HEK293 (cell line): ENCODE results near the gene FCHO1.

Source experiments
- CTCF ChIA-PET: fragments of 350-600 bp; formaldehyde crosslinking; extraction: SDS; loops from one replicate; lab custom pipeline; 2021; ENCODE audit warnings: antibody characterized with exemption; lab: Yijun Ruan, JAX
- POLR2A ChIA-PET: fragments of 300-600 bp; formaldehyde crosslinking; extraction: SDS; loops from one replicate; lab custom pipeline; 2020; ENCODE audit warnings: antibody characterized with exemption, inconsistent platforms; lab: Yijun Ruan, JAX
- H3K27ac ChIP-seq: fragments of 200-500 bp; sonication (Bioruptor generic); 2 replicates; pipeline ENCODE4 v1.5.1; 2014; ENCODE audit warnings: low read depth, low read length, control low read depth, inconsistent platforms; ENCODE audit errors: extremely low read depth
- H3K36me3 ChIP-seq, 2 experiments: fragments of 200-500 bp in 1 of 2; sonication (Bioruptor generic) in 1 of 2; 1 replicate in 1 of 2; 2 replicates in 1 of 2; pipeline ENCODE4 v1.5.1; 2014 to 2017; ENCODE audit warnings: inconsistent platforms in 2 of 2, low read length in 2 of 2; ENCODE audit not compliant: control insufficient read depth in 2 of 2, insufficient read depth in 1 of 2
- H3K4me1 ChIP-seq: fragments of 200-500 bp; sonication (Bioruptor generic); 2 replicates; pipeline ENCODE4 v1.5.1; 2014; ENCODE audit warnings: mild to moderate bottlenecking, low read length, inconsistent platforms; ENCODE audit not compliant: control insufficient read depth, insufficient read depth
- H3K4me3 ChIP-seq: 2 replicates; pipeline ENCODE4 v1.5.1; 2011; ENCODE audit warnings: low read depth, mild to moderate bottlenecking, control low read depth, low read length, moderate library complexity
- H3K9me3 ChIP-seq: fragments of 200-500 bp; sonication (Bioruptor generic); 2 replicates; pipeline ENCODE4 v1.5.1; 2014; ENCODE audit warnings: low read depth, low read length, inconsistent platforms; ENCODE audit not compliant: control insufficient read depth, insufficient read depth
- GLI4 ChIP-seq: fragments of 450-650 bp; formaldehyde crosslinking; IDR thresholded peaks from 2 replicates; pipeline ENCODE4 v1.5.1; 2016; ENCODE audit warnings: missing biosample characterization, missing genetic modification characterization
- GLIS1 ChIP-seq: fragments of 450-650 bp; formaldehyde crosslinking; IDR thresholded peaks from 2 replicates; pipeline ENCODE4 v1.5.1; 2016; ENCODE audit warnings: missing biosample characterization, missing genetic modification characterization
- KLF17 ChIP-seq: fragments of 450-650 bp; formaldehyde crosslinking; IDR thresholded peaks from 2 replicates; pipeline ENCODE4 v1.5.1; 2016; ENCODE audit warnings: missing biosample characterization, missing genetic modification characterization
- MEIS1 ChIP-seq: sonication (generic); formaldehyde crosslinking; IDR thresholded peaks from 2 replicates; pipeline ENCODE4 v1.8.1; 2022; ENCODE audit warnings: missing genetic modification reagents, mild to moderate bottlenecking, borderline replicate concordance
- MYNN ChIP-seq: fragments of 450-650 bp; formaldehyde crosslinking; IDR thresholded peaks from 2 replicates; pipeline ENCODE4 v1.5.1; 2016; ENCODE audit warnings: missing biosample characterization, missing genetic modification characterization, borderline replicate concordance
- PATZ1 ChIP-seq: fragments of 450-650 bp; formaldehyde crosslinking; IDR thresholded peaks from 2 replicates; pipeline ENCODE4 v1.5.1; 2016; ENCODE audit warnings: missing biosample characterization, missing genetic modification characterization
- SCRT2 ChIP-seq: fragments of 450-650 bp; formaldehyde crosslinking; IDR thresholded peaks from 2 replicates; pipeline ENCODE4 v1.5.1; 2016; ENCODE audit warnings: missing biosample characterization, missing genetic modification characterization
- ZBTB20 ChIP-seq: fragments of 450-650 bp; formaldehyde crosslinking; IDR thresholded peaks from 2 replicates; pipeline ENCODE4 v1.5.1; 2016; ENCODE audit warnings: missing biosample characterization, missing genetic modification characterization
- ZFP69B ChIP-seq: fragments of 450-650 bp; formaldehyde crosslinking; IDR thresholded peaks from 2 replicates; pipeline ENCODE4 v1.5.1; 2016; ENCODE audit warnings: missing biosample characterization, missing genetic modification characterization
- ZNF10 ChIP-seq: fragments of 450-650 bp; formaldehyde crosslinking; IDR thresholded peaks from 2 replicates; pipeline ENCODE4 v1.5.1; 2017; ENCODE audit warnings: missing biosample characterization, missing genetic modification characterization
- ZNF335 ChIP-seq: fragments of 450-650 bp; formaldehyde crosslinking; conservative IDR thresholded peaks from 2 replicates; pipeline ENCODE4 v1.5.1; 2016; ENCODE audit warnings: missing biosample characterization, missing genetic modification characterization
- ZNF362 ChIP-seq: fragments of 450-650 bp; formaldehyde crosslinking; IDR thresholded peaks from 2 replicates; pipeline ENCODE4 v1.5.1; 2016; ENCODE audit warnings: missing biosample characterization, missing genetic modification characterization
- ZNF544 ChIP-seq: fragments of 450-650 bp; formaldehyde crosslinking; IDR thresholded peaks from 2 replicates; pipeline ENCODE4 v1.5.0; 2017; ENCODE audit warnings: missing biosample characterization, missing genetic modification characterization
- ZNF558 ChIP-seq: fragments of 450-650 bp; formaldehyde crosslinking; IDR thresholded peaks from 2 replicates; pipeline ENCODE4 v1.5.1; 2016; ENCODE audit warnings: missing biosample characterization, missing genetic modification characterization
- ZNF596 ChIP-seq: fragments of 450-650 bp; IDR thresholded peaks from 2 replicates; pipeline ENCODE4 v1.5.0; 2018; ENCODE audit warnings: missing biosample characterization, mild to moderate bottlenecking, missing genetic modification characterization, moderate library complexity
- ZNF610 ChIP-seq: fragments of 450-650 bp; formaldehyde crosslinking; IDR thresholded peaks from 2 replicates; pipeline ENCODE4 v1.5.1; 2016; ENCODE audit warnings: missing biosample characterization, missing genetic modification characterization, borderline replicate concordance
- ZNF629 ChIP-seq: fragments of 450-650 bp; formaldehyde crosslinking; IDR thresholded peaks from 2 replicates; pipeline ENCODE4 v1.5.1; 2017; ENCODE audit warnings: missing biosample characterization, missing genetic modification characterization
- ZNF692 ChIP-seq: fragments of 450-650 bp; formaldehyde crosslinking; IDR thresholded peaks from 2 replicates; pipeline ENCODE4 v1.5.1; 2016; ENCODE audit warnings: missing biosample characterization, missing genetic modification characterization
- ZNF768 ChIP-seq: fragments of 450-650 bp; formaldehyde crosslinking; IDR thresholded peaks from 2 replicates; pipeline ENCODE4 v1.5.1; 2018; ENCODE audit warnings: missing biosample characterization, mild to moderate bottlenecking, missing genetic modification characterization
- TF ChIP-seq, protein P1 (sequence below): fragments of 450-650 bp; formaldehyde crosslinking; IDR thresholded peaks from 2 replicates; pipeline ENCODE4 v1.5.1; 2016; ENCODE audit warnings: missing biosample characterization, missing genetic modification characterization
- TF ChIP-seq, protein P2 (sequence below): fragments of 450-650 bp; formaldehyde crosslinking; IDR thresholded peaks from 2 replicates; pipeline ENCODE4 v1.5.1; 2016; ENCODE audit warnings: missing biosample characterization, missing genetic modification characterization

Gene FCHO1

DNA sequence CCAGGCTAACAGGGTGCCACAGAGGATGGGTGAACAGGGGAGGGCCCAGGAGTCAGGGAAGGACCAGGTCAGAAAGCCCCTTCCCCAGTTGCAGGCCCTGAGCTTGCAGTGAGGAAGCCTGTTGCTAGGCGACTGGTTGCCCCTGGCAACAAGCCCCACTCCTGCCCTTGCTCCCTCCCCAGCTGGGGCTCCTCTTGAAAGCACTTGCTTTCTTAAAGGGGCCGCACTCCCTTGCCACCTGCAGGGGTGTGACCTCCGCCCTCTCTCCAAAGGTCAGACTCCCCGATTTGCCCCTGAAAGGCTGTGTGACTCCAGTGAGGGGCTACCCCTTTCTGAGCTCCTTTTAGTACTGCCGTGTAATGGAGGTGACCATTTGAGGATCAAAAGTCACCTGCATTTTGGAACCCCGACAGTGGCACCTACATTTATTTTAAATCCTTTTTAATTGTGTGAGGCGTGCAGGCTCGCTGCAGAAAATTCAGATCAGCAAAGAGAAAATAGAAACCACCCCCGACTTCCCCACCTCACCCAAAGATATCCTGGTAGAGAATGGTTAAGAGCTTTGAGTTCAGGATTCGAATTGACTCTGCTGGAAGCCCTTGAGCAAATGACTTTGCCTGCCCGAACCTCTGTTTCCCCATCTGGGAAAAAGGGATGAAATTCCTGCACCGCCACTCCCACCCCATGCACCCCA, 4.8 kb downstream of the FCHO1 start:
- Histone ChIP-seq H3K36me3 (no peaks in the 10 kb centered on the region), H3K4me1 (no peaks in the 10 kb centered on the region), H3K4me3 (no peak overlapping the region), H3K27ac (no peak overlapping the region), H3K9me3 (no peaks in the 10 kb centered on the region)
- ChIA-PET POLR2A (interaction anchor here (0.5 kb wide), 1 partner anchor 39 kb away, joined by 3 read pairs; no protein-coding TSS in a partner anchor), CTCF (interaction anchor here (0.9 to 7.0 kb wide), 3 partner anchors 11 to 315 kb away, joined by 4 to 46 read pairs (median 6); no protein-coding TSS in a partner anchor)
- 0 out of 2 replicates have a peak, but pooled peaks have one; percentile 19 for TF ChIP-seq ZNF768 (tag by site-specific recombination)
- TF ChIP-seq ZNF10: no peak
- 0 out of 2 replicates have a peak, but pooled peaks have one; percentile 52 for TF ChIP-seq ZNF692 (tag by site-specific recombination)
- TF ChIP-seq, protein P1, sequence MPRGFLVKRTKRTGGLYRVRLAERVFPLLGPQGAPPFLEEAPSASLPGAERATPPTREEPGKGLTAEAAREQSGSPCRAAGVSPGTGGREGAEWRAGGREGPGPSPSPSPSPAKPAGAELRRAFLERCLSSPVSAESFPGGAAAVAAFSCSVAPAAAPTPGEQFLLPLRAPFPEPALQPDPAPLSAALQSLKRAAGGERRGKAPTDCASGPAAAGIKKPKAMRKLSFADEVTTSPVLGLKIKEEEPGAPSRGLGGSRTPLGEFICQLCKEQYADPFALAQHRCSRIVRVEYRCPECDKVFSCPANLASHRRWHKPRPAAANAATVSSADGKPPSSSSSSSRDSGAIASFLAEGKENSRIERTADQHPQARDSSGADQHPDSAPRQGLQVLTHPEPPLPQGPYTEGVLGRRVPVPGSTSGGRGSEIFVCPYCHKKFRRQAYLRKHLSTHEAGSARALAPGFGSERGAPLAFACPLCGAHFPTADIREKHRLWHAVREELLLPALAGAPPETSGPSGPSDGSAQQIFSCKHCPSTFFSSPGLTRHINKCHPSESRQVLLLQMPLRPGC (tag by site-specific recombination): no peak
- no peak for TF ChIP-seq MEIS1 (CRISPR knock-in tag)
- no peak for TF ChIP-seq ZNF544 (tag by site-specific recombination)
- no peak for TF ChIP-seq ZNF558 (tag by site-specific recombination)
- no peak for TF ChIP-seq GLI4 (tag by site-specific recombination)
- no peak for TF ChIP-seq KLF17 (tag by site-specific recombination)
- TF ChIP-seq MYNN (tag by site-specific recombination): peak; percentile 98
- TF ChIP-seq PATZ1: no peak
- peak; percentile 71 for TF ChIP-seq SCRT2
- TF ChIP-seq ZFP69B (tag by site-specific recombination): peak; percentile 47; the same call in 1 of the 2 replicates
- no peak for TF ChIP-seq ZNF596 (tag by site-specific recombination)
- TF ChIP-seq ZBTB20 (tag by site-specific recombination): no peak

- ChIA-PET CTCF (interaction anchor here (7.0 kb wide), 1 partner anchor 10 kb away, joined by 46 read pairs; no protein-coding TSS in a partner anchor), POLR2A (no interaction called here)
- H3K4me3 ChIP-seq: no peak overlapping the region
- H3K36me3 ChIP-seq: no peaks in the 10 kb centered on the region
- H3K9me3 ChIP-seq: no peaks in the 10 kb centered on the region
- no peaks in the 10 kb centered on the region for H3K4me1 ChIP-seq
- no peak overlapping the region for H3K27ac ChIP-seq
- TF ChIP-seq ZNF335 (tag by site-specific recombination) (peak; percentile 44), ZNF610 (tag by site-specific recombination) (no peak), GLIS1 (tag by site-specific recombination) (peak; percentile 85), ZNF362 (tag by site-specific recombination) (0 out of 2 replicates have a peak, but pooled peaks have one; percentile 18), ZNF629 (tag by site-specific recombination) (no peak)
- TF ChIP-seq, protein P2, sequence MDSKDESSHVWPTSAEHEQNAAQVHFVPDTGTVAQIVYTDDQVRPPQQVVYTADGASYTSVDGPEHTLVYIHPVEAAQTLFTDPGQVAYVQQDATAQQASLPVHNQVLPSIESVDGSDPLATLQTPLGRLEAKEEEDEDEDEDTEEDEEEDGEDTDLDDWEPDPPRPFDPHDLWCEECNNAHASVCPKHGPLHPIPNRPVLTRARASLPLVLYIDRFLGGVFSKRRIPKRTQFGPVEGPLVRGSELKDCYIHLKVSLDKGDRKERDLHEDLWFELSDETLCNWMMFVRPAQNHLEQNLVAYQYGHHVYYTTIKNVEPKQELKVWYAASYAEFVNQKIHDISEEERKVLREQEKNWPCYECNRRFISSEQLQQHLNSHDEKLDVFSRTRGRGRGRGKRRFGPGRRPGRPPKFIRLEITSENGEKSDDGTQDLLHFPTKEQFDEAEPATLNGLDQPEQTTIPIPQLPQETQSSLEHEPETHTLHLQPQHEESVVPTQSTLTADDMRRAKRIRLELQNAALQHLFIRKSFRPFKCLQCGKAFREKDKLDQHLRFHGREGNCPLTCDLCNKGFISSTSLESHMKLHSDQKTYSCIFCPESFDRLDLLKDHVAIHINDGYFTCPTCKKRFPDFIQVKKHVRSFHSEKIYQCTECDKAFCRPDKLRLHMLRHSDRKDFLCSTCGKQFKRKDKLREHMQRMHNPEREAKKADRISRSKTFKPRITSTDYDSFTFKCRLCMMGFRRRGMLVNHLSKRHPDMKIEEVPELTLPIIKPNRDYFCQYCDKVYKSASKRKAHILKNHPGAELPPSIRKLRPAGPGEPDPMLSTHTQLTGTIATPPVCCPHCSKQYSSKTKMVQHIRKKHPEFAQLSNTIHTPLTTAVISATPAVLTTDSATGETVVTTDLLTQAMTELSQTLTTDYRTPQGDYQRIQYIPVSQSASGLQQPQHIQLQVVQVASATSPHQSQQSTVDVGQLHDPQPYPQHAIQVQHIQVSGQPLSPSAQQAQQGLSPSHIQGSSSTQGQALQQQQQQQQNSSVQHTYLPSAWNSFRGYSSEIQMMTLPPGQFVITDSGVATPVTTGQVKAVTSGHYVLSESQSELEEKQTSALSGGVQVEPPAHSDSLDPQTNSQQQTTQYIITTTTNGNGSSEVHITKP (tag by site-specific recombination): peak; percentile 57
Observed at GRCh38 chr19:17757125-17757524, 5.8 kb downstream of the FCHO1 start.
